GM21367 (cell line): ENCODE measurements around the gene OLFM1.

ENCODE experiments used
- ATAC-seq: cut with Tn5 transposase; IDR thresholded peaks from one replicate; pipeline ENCODE4 v1.9.1; 2021; ENCODE audit not compliant: unreplicated experiment

Gene OLFM1

GRCh38 chr9:135087489-135087792 lies at the start of gene OLFM1:
Gene OLFM1, plus strand, starts transcription at chr9:135087668. Its CDS starts 322 bp downstream, at chr9:135087990.
- ATAC-seq = no peak

- ATAC-seq = no peak
Observed at GRCh38 chr9:135038331-135038730, 49.1 kb upstream of the OLFM1 start.

DNA sequence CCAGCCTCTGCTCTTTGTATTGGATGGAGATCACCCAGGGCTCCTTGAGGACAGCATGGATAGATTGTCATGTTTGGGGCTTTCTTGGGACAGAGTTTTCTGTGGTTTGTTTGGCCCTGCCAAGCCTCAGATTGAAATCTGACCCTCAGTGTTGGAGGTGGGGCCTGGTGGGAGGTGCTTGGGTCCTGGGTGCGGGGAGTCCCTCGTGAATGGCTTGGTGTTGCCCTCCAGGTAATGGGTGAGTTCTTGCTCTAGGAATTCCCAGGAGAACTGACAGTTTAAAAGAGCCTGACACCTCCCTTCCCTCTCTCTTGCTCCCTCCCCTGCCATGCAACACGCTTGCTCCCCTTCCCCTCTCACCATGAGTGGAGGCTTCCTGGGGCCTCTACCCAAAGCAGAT lies 48.6 kb upstream of the OLFM1 start:
- ATAC-seq = no peak

DNA sequence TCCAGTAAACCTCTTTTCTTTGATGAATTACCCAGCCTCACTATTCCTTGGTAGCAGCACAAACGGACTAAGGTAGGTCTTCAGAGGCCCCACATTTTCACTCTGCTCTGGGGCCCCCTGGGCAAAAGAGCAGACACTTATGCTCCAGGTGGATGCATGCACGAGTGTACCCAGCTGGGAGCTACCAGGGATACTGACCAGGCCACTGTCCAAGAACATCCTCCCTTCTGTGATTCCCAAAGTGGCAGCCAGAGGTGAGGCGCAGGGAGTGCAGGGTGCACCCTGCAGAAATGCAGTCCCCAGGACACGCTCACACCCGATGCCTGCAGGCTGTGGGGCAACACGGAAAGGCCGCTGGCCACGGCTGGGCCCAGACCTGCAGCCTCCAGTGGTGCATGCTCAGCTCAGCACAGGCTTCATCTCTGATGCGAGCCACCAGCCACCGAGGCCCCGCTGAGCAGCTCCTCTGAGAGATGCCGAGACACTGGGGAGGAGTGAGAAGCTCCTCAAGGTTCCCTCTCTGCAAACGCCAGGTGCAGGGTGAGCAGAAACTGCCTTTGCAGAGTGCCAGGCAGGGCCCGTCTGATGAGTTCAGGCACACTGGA lies 48.1 kb upstream of the OLFM1 start:
- no peak for ATAC-seq

DNA sequence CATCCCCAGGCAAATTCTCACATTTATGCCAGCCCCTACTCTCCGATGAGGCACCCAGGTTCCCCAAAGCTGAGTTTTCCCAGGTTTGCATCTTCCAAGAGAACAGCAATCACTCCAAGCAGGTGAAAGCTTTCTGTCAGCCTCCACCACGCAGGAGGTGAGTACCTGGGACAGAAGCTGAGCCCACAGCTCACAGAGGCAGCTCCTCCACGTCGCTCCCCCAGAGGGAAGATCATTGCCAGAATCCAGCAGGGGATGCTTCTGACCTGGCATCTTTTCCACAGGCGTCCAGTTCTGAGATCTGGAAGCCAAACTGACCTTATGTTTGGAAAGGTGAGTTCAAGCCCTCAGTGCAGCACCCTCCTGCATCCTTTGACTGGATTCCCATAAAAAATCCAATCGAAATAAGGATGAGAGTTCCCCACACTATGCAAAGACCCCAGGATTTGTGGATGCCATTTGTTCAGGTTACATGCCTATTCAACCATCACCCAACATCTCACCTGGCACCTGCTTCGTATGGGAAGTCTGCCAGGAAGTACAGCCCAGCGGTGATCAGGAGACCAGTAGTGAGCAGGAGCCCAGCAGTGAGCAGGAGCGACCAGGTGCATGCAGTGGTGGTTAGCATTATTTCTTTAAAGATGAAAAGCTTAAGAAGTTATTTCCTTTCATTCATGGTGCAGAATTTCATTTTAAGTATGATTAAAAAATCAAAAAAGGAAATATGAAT lies 47.4 kb upstream of the OLFM1 start:
- ATAC-seq = no peak

- no peak for ATAC-seq
Observed at GRCh38 chr9:135040892-135041291, 46.6 kb upstream of the OLFM1 start.

DNA sequence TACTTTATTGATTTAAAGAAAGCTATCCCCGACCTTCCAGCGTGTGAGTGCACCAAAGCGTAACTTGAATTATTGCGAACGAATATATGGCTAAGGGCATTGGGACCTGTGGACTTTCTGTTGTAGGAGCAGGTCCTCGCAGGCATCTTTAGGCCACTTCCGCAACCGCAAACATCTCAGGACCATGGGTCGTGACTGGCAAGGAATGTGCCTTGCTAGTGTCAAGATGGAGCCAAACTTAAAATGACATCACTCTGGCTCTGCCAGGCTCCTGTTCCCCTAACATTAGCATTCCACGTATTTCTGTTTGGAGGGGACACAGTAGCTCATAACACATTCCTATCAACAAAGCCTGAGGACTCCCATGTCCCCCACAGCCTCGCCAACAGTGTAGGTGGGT lies 44.1 kb upstream of the OLFM1 start:
- ATAC-seq = no peak

DNA sequence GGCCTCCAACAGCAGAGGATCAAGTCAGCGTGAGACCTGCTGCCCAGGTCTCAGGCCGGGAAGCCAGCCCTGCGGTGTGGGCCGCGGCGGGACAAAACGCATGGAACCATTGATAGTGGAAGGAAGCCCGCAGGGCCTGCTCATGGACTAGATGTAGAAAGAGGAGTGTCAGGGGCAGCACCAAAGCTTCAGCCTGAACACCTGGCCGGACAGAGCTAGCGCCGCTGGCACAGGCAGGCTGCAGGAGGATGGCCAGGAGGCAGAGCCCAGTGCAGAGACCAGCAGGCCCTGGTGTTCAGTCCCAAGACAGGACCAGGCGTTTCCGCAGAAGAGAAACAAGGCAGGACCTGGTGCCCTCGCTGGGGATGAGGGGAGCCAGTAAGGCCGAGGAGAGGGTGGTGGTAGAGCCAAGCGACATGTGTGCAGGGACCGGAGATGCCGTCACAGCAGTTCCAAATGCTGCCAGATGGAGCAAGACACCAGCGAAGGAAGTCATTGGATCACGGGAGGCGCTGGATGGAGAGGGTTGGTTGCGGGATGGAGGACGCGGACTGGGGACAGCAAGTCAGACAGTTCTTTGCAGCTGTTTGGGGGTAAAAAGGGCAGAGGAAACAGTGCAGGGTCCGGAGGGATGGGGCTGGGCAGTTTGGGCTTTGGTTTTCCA lies 42.1 kb upstream of the OLFM1 start:
- no peak for ATAC-seq

GRCh38 chr9:135045928-135046738 lies 41.3 kb upstream of the OLFM1 start:
- ATAC-seq = no peak

DNA sequence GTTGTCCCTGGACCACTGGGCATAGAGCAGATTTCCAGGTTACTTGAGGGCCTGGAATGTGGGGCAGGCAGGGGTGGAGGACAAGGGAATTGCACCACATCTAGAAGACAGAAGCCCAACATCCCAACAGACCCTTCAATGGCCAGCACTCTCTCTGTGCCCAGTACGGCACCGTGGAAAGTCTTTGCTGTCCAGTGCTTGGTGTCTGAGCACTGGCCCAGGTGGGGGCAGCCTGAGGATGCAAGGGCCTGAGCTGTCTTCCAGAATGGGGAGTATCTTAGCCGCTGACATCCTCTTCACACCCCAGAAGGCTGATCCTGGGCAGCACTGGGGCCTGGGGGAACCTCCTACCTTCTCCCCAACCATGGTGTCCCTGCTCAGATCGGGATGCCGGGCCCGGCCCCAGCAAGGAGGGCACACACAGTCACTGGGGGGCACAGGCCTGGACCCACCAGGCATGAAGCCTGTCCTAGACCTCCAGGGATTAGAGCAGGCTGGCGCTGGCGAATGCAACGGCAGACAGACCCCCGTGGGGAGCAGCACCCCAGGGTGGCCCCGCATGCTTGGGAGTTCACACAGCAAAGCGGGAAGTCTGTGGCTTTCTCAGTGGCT lies 40.6 kb upstream of the OLFM1 start:
- ATAC-seq = no peak

- no peak for ATAC-seq
Observed at GRCh38 chr9:135047521-135047920, 39.9 kb upstream of the OLFM1 start.

GRCh38 chr9:135048046-135048757 lies 39.3 kb upstream of the OLFM1 start:
- no peak for ATAC-seq

GRCh38 chr9:135048758-135049444 lies 38.6 kb upstream of the OLFM1 start:
- no peak for ATAC-seq

GRCh38 chr9:135049460-135049859 lies 38.0 kb upstream of the OLFM1 start:
- no peak for ATAC-seq

- ATAC-seq = no peak
Observed at GRCh38 chr9:135050072-135050990, 37.1 kb upstream of the OLFM1 start.

DNA sequence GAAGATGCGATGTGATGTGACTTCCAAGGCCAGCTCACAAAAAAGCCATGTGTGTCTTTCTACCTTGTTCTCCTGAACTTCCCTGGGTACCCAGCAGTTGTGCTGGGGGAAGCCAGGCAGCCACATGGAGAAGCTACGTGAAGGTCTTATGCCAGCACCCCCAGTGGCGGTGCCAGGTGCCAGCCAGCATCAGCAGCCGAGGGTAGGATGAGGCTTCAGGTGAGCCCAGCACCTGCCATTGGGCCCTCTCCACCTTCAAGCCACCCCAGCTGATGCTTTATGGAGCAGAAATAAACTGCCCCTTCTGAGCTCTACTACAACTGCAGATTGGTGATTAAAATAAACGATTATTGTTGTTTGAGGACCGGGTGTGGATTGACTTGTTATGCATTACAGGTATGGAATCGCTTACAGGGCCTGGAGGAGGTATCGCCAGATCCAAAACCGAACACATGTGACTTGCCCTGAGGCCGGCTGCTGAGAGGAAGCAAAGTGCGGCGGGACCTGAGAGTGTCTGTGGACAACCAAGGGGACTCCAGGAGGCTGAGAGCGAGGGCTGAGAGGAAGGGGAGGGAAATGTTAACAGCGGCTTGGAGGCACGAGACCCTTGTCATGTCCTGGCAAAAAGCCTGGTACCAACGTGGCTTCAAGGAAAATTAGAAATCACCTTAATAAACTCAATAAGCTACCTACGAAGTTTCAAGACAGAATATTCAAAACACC lies 36.0 kb upstream of the OLFM1 start:
- no peak for ATAC-seq

- ATAC-seq = no peak
Observed at GRCh38 chr9:135053133-135053532, 34.3 kb upstream of the OLFM1 start.

DNA sequence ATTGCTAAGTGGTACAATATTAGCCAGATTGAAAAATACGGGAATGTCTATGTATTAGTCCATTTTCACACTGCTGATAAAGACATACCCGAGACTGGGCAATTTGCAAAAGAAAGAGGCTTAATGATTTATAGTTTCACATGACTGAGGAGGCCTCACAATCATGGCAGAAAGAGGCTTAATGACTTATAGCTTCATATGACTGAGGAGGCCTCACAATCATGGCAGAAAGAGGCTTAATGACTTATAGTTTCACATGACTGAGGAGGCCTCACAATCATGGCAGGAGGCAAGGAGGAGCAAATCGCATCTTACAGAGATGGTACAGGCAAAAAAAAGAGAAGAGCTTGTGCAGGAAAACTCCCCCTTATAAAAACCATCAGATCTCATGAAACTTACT lies 32.3 kb upstream of the OLFM1 start:
- ATAC-seq = no peak
